K562 (cell line): ENCODE measurements around the gene ARHGEF16.

Experiments
- HDAC8 ChIP-seq: fragments of 450-650 bp; IDR thresholded peaks from 2 replicates; pipeline ENCODE4 v1.6.1; 2016; ENCODE audit warnings: mild to moderate bottlenecking, missing genetic modification characterization, moderate library complexity, missing compliant biosample characterization
- PREB ChIP-seq: sonication (generic); formaldehyde crosslinking; IDR thresholded peaks from 2 replicates; pipeline ENCODE4 v1.8.1; 2023; ENCODE audit warnings: mild to moderate bottlenecking, missing genetic modification reagents

GRCh38 chr1:3519301-3519885 lies 64.9 kb downstream of the ARHGEF16 start:
- no peak for TF ChIP-seq HDAC8
- TF ChIP-seq PREB (CRISPR knock-in tag), result no peak
